ENCODE measurements around the gene PER1.

The PER1 gene

DNA sequence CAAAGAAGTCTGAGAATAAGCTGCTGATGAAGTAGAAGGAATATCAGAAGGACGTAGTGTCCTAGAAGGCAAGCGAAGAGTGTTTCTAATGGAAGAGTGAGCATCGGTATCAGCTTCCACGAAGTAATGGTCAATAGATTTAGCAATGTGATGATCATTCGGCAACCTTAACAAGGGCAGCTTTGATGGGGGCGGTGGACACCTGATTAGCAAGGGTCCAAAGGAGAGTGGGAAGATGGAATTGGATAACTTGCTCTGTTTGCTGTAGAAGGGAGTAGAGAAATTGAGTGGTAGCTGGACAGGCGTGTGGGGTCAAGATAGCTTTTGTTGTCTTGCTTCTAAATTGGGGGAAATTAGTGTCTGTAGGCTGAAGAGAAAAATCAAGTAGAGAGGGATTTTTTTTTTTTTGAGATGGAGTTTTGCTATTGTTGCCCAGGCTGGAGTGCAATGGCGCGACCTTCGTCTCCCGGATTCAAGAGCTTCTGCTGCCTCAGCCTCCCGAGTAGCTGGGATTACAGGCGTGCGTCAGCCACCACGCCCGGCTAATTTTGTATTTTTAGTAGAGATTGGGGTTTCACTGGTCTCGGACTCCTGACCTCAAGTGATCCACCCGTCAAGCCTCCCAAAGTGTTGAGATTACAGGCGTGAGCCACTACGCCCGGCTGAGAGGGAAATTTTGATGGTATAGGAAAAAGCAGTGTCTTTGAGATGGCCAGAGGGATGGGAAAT is 14.4 kb downstream of the PER1 start:
- DNase-seq, result no peak

GRCh38 chr17:8133941-8134340 is 18.3 kb downstream of the PER1 start:
- DNase-seq, result no peak

DNA sequence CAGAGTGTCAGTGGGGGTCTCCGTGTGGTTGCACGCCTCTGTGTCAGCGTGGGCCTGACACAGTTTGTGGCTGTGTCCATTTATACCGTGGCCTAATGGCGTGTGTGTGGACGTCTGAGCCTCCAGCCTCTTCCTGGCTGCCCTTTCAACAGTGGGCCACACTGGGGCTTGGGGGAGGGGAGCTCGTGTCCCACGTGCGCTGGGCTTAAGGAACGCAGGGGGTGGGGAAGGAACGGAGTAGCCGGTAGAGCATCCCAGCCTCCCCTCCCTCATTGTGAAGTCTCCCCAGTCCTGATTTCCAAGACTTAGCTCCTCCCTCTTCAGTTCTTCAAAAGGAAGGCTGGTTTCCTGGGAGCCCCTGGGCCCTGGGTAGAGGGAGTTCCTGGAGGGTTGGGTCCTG is 18.8 kb downstream of the PER1 start:
- no peak for DNase-seq

DNA sequence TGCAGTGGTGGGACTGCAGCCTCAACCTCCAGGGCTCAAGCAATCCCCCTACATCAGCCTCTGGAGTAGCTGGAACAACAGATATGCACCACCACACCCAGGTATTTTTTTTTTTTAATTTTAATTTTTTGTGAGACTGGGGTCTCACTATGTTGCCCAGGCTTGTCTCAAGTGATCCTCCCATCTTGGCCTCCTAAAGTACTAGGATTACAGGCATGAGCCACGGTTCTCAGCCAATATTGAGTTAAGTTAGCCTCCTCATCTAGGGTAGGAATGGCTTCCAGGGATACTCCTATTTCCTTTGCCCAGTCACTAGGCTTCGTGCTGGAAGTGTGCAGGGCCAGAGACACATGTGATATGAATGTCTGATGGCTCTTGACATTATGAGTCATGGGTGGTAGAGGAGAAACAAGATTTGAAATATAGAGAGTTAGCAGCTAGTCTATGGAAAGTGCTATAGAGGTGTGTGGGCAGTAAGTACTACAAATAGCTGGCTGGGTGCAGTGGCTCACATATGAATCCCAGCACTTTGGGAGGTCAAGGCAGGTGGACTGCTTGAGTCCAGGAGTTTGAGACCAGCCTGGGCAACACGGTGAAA is 20.3 kb downstream of the PER1 start:
- no peak for DNase-seq

DNA sequence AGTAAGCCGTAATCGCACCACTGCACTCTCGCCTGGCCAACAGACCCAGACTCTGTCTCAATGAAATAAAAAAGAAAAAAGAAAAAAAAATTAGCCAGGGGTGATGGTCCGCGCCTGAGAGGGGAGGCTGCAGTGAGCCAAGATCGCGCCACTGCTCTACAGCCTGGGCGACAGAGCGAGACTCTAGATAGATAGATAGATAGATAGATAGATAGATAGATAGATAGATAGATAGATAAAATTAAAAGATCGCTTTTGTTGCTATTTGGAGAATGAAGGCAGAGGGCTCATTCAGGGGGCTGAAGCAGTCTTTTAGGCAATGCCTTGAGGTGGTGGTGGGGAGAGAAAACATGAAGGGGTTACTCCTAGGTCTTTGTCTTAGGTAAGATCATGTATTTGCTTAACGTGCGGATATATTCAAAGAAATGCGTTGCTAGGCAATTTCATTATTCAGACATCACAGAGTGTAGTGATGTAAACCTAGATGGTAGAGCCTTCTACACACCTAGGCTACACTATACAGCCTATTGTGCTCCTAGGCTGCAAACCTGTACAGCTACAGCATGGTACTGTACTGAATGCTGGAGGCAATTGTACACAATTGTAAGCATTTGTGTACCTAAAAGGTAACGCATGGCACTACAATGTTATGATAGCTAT is 23.9 kb downstream of the PER1 start:
- DNase-seq, result no peak

DNA sequence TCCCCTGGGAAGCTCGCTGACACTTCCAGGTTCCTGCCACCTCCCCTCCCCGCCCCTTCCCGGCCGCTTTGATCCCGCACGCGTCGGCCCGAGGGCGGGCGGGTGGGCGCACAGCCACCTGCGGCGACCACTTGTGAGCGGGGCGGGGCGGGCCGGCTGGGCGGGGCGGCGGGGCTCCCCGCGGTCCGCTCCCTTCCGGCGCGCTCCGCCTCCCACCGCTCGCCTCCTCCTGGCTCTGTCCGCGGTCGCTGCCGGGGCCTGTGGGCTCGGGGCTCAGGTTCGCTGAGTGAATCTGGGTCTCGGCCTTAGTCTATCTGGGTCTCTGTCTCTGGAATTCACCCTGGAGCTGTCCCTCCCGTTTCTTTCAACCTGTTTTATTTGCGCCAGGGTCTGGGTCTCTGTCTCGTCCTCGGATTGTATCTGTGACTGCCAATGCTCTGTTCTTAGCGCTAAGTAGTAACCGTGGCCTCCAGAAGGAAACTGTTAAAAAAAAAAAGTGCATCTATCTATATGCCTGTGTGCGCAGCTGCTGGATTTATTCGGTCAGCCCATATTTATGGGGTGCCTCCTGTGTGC is 25.6 kb downstream of the PER1 start:
- DNase-seq, result no peak

DNA sequence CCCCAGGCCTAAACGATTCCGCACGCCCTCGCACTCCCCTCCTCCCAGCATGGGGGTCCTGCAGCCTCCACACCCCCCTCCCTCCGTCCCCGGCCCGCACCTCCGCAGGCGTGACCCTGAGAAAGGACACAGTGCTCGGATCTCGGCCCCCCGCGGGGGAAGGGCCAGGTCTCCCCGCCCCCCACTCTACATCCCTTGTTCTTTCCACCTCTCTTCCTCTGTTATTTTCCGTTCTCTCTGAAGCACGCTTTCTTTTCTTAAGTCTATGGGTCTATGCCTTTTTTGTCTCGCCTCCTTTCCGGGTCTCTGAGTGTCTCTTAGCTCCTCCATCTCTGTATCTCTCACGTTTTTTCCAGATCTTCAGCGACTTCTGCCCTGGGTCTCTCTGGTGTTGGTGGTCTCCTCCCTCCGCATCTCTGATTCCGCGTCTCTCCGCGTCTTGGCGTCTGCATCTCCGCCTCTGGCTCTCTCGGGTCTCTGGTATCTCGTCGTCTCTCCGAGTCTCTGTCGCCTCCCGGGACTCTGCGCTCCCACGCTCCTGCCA is 26.2 kb downstream of the PER1 start:
- no peak for DNase-seq

GRCh38 chr17:8125154-8125946 is 26.9 kb downstream of the PER1 start:
- no peak for DNase-seq

DNA sequence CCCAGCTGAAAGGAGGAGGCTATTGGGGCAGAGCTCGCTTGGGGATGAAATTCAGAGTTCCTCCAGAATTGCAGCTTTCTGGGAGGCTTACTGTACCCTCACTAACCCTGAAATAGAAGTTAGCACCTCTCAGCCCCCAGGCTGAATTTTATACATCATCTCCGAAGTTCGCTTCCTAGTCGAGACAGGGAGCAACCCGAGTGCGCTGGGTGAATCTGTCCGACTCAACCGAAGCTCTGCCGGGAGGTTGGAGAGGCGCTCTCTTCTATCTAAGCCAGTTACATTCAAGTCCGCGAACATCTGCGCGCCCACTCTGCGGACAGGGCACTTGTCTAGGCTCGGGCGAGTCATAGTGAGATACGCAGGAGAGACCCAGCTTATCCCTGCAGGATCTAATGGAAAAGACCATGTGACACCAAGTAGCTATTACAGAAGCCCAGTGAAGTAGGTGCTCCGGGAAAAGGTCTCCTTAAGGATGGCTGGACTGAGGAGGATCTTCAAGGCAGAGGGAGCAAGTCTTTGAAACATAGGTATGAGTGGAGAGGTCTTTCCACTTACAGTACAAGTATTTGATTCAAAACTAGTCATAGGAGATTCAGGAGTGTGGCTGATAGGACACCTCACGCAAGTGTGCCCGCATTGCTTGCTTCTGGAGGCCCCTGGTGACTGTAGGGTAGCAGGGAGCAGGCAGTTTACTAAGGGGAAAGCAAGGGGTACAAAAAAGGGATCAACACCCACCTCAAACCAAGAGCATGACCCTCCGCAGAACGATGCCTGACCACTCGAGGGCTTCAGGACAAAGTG is 27.7 kb downstream of the PER1 start:
- no peak for DNase-seq

GRCh38 chr17:8123695-8124349 is 28.4 kb downstream of the PER1 start, which contains the start of gene HES7:
Gene HES7, minus strand, starts transcription at chr17:8124106. Its CDS starts 22 bp downstream, at chr17:8124084.
- no peak for DNase-seq

GRCh38 chr17:8122924-8123694 is 29.1 kb downstream of the PER1 start:
- DNase-seq, result no peak

DNA sequence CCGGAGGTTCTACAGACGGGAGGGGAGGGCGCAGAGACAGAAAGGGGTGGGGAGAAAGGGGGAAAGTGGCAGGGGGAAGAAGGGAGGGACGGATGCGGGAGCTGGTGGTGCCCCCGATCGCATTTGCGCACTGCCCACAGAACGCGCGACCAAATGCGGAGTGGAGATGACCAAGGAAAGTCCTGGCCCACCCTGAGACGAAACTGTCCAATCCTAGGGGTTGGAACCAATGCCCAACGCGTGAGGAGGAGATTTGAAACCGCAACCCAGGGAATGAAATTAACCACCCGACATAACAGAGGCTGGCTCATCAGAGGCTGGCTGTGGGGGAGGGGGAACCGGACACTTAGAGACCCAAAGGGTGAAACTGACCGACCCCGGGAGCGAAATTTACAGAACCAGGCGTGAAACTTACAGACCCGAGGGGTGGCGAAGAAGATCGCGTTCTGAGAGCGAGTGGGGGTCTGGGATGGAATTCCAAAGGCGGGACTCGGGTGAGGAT is 29.7 kb downstream of the PER1 start:
- DNase-seq, result no peak

GRCh38 chr17:8121681-8122421 is 30.4 kb downstream of the PER1 start:
- no peak for DNase-seq

GRCh38 chr17:8121407-8121680 is 30.9 kb downstream of the PER1 start:
- no peak for DNase-seq

- no peak for DNase-seq
These were observed 31.4 kb downstream of the PER1 start for GRCh38 chr17:8120520-8121406.

DNA sequence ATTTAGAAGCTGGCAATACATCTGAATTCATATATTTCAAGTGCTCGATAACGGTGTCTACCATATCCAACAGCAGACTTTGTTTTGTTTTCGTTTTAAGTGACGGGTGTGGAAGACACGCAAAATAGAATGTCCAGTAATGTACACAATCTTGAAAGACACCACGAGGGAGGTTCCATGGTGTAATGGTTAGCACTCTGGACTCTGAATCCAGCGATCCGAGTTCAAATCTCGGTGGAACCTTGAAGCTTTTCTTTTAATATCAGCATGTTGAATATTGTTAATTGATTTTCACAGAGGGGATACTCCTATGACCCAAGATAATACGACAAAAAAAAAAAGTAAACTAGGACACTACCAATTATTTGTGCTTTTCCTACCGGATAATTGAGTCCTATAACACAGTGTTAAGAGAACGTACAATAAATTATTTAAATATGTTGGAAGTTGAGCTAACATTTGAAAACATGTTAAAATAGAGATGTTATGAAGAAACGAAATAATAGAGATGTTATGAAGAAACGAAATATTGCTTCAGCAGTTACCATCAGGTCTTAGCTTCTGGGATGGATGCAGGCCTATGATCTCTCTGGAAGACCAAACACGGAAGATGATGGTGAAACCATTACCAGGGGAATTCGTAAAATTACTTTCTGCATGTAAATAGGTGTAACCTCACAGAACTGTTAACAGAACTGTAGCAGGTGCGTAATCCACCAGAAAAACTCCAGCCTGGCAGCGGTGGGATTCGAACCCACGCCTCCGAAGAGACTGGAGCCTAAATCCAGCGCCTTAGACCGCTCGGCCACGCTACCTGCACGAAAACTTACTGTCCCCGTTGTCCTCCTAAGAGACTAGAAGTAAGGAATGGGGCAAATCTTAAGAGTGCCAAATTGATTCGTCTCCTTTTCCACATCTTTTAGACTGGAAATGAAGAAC is 32.4 kb downstream of the PER1 start:
- peak; percentile 53 for DNase-seq

GRCh38 chr17:8118769-8119580 is 33.2 kb downstream of the PER1 start:
- DNase-seq, result no peak
